Occipital lobe (tissue), 3 donors: ENCODE results near the gene ING4. TPM values are rescaled to one million over a fixed set of nuclear protein-coding genes. Genes with fewer than 3 reads are reported as not detected.
A peak's percentile ranks its signal among the peaks of the same experiment; 100 is the strongest.

Experiments
- DNase-seq: peaks from one replicate; lab custom pipeline; 2025; lab: John Stamatoyannopoulos, UW
- small RNA-seq: library from RNA; depleted of rRNA; stranded (forward); fragments of <200 nt; gene quantifications from one replicate; pipeline ENCODE3, GENCODE V24; 2014
- total RNA-seq: library from RNA; depleted of rRNA; stranded (reverse); fragments of >200 nt; gene quantifications from one replicate; pipeline ENCODE4 v1.2.3, GENCODE V29; 2014

Gene ING4
- total RNA-seq, 1 donor from 2014 or later, result 65.0 TPM

GRCh38 chr12:6607751-6608591 is 54.9 kb downstream of the ING4 start:
- peak; percentile 69 for DNase-seq

- DNase-seq, result peak; percentile 54
Observed at GRCh38 chr12:6606331-6607131, 56.4 kb downstream of the ING4 start.

GRCh38 chr12:6605421-6606330 is 57.2 kb downstream of the ING4 start:
- DNase-seq, result peak; percentile 54

GRCh38 chr12:6604259-6605029 is 58.5 kb downstream of the ING4 start:
- DNase-seq, result no peak

- DNase-seq, result peak; percentile 12
Observed at GRCh38 chr12:6603095-6603567, 59.8 kb downstream of the ING4 start.

- DNase-seq, result no peak
Observed at GRCh38 chr12:6602526-6602925, 60.4 kb downstream of the ING4 start.

Small RNA genes within 50 kb of the gene (small RNA-seq; reads per million reads assigned to genes)
- not detected for gene RNU6-781P

Other genes with a start within 250 kb of the ING4 start
- gene CD27, start 218.2 kb downstream of the ING4 start, total RNA-seq, result 0.94 TPM
- gene TAPBPL, start 211.1 kb downstream of the ING4 start, total RNA-seq, result 0.78 TPM
- gene VAMP1, start 192.4 kb downstream of the ING4 start, total RNA-seq, result 6.4 TPM
- gene MRPL51, start 169.9 kb downstream of the ING4 start, total RNA-seq, result 36.5 TPM
- gene NCAPD2, start 169.0 kb downstream of the ING4 start, total RNA-seq, result 9.0 TPM
- gene GAPDH, start 128.6 kb downstream of the ING4 start, total RNA-seq, result 1,311 TPM
- 4.4 TPM for gene IFFO1, start 107.1 kb downstream of the ING4 start, total RNA-seq
- 10.8 TPM for gene NOP2, start 94.8 kb downstream of the ING4 start, total RNA-seq
- gene CHD4, start 55.7 kb downstream of the ING4 start, total RNA-seq, result 149 TPM
- 0.62 TPM for gene LPAR5, start 27.2 kb downstream of the ING4 start, total RNA-seq
- 0.62 TPM for gene ACRBP, start 15.7 kb downstream of the ING4 start, total RNA-seq
- 15.1 TPM for gene ZNF384, start 26.3 kb upstream of the ING4 start, total RNA-seq
- 1.2 TPM for gene PIANP, start 37.7 kb upstream of the ING4 start, total RNA-seq
- gene COPS7A, start 60.9 kb upstream of the ING4 start, total RNA-seq, result 37.1 TPM
- gene MLF2, start 90.0 kb upstream of the ING4 start, total RNA-seq, result 81.4 TPM
- 26.8 TPM for gene PTMS, start 103.2 kb upstream of the ING4 start, total RNA-seq
- not detected for gene LAG3, start 109.4 kb upstream of the ING4 start, total RNA-seq
- gene CD4, start 126.4 kb upstream of the ING4 start, total RNA-seq, result 2.3 TPM
- 61.3 TPM for gene GPR162, start 158.7 kb upstream of the ING4 start, total RNA-seq
- gene P3H3, start 165.3 kb upstream of the ING4 start, total RNA-seq, result 11.2 TPM
- 0.94 TPM for gene GNB3, start 177.8 kb upstream of the ING4 start, total RNA-seq
- 3.9 TPM for gene CDCA3, start 188.2 kb upstream of the ING4 start, total RNA-seq
- 66.8 TPM for gene USP5, start 189.0 kb upstream of the ING4 start, total RNA-seq
- gene TPI1, start 204.4 kb upstream of the ING4 start, total RNA-seq, result 179 TPM
- 2.8 TPM for gene SPSB2, start 210.2 kb upstream of the ING4 start, total RNA-seq
- 7.6 TPM for gene LRRC23, start 241.7 kb upstream of the ING4 start, total RNA-seq